PC-9 (cell line): ENCODE results near the gene LRFN3.

Experiments used
- CTCF ChIP-seq: fragments of 200-600 bp; sonication (generic); conservative IDR thresholded peaks from 2 replicates; pipeline ENCODE4 v1.6.1; 2017; ENCODE audit warnings: mixed run types, antibody characterized with exemption, mild to moderate bottlenecking, moderate library complexity
- EZH2 ChIP-seq: fragments of 200-600 bp; sonication (generic); IDR thresholded peaks from 2 replicates; pipeline ENCODE4 v1.8.0; 2017; ENCODE audit warnings: antibody characterized with exemption, low read depth

GRCh38 chr19:35905178-35905727 lies 30.9 kb upstream of the LRFN3 start:
- no peak for TF ChIP-seq CTCF
- no peak for TF ChIP-seq EZH2
